Measurements from ENCODE around the gene LCT. TPM values are rescaled to one million over a fixed set of nuclear protein-coding genes. Genes with fewer than 3 reads are reported as not detected.
A peak's percentile ranks its signal among the peaks of the same experiment; 100 is the strongest.

Gene LCT
- total and polyA plus RNA-seq, 2 of the 4 experiments (the other 2 are of a cell fraction): under 0.01 TPM; not detected in 1

- Histone ChIP-seq H3K79me1 (ENCODE audit: low read depth in 1 of 2, low read length in 2 of 2) (peaks cover 9 to 23% of the 10 kb centered on the region in 2 experiments; a peak in 3 of 4 replicates), H2BK5ac (ENCODE audit: low read depth, low read length, poor library complexity, severe bottlenecking) (peak overlapping the region; percentile 97), H3K9me1 (ENCODE audit: insufficient read depth, low read length) (peaks cover 3% of the 10 kb centered on the region; the same call in 1 of the 2 replicates), H4K91ac (ENCODE audit: insufficient read depth, low read depth, low read length) (peak overlapping the region; percentile 86), H3K27ac (ENCODE audit: insufficient read depth, low read length) (peak overlapping the region; percentile 100), H4K20me1 (ENCODE audit: insufficient read depth, low read length) (peaks cover 31% of the 10 kb centered on the region; the same call in 1 of the 2 replicates), H3K4ac (ENCODE audit: low read depth, low read length) (peak overlapping the region; percentile 98), H3K9me3 (ENCODE audit: control insufficient read depth, insufficient read depth, low read length) (no peaks in the 10 kb centered on the region), H2BK20ac (ENCODE audit: low read depth, low read length) (no peak overlapping the region), H3K18ac (ENCODE audit: low read depth, low read length) (peak overlapping the region; percentile 53), H4K5ac (ENCODE audit: low read depth, low read length) (peak overlapping the region; percentile 66), H2BK15ac (ENCODE audit: low read depth, low read length) (no peak overlapping the region; the same call in 2 of the 3 replicates), H3K23ac (ENCODE audit: low read depth, low read length) (peak overlapping the region; percentile 95), H2AK9ac (replicated peaks; ENCODE audit: low read depth, low read length, poor library complexity) (peak overlapping the region; percentile 96), H3K56ac (ENCODE audit: extremely low read depth, insufficient read depth, low read length) (peak overlapping the region; percentile 82), H3K9ac (ENCODE audit: low read depth, low read length) (peak overlapping the region; percentile 100), H3K14ac (replicated peaks; ENCODE audit: low read depth, low read length) (peak overlapping the region; percentile 98), H3K27me3 (ENCODE audit: control insufficient read depth, insufficient read depth, low read length) (no peaks in the 10 kb centered on the region), H2AK5ac (ENCODE audit: low read depth, low read length) (peak overlapping the region; percentile 88; the same call in 1 of the 2 replicates), H3K4me3 (ENCODE audit: insufficient read depth, low read depth, low read length) (peak overlapping the region; percentile 83), H4K8ac (ENCODE audit: low read depth in 2 of 2, low read length in 2 of 2) (peak overlapping the region; percentile 64 to 77; a peak in 2 of 4 replicates), H3K4me1 (ENCODE audit: control insufficient read depth, insufficient read depth, low read length) (peaks cover 8% of the 10 kb centered on the region), H3K36me3 (ENCODE audit: control insufficient read depth, insufficient read depth, low read length) (peaks cover 3% of the 10 kb centered on the region), H2AFZ (replicated peaks; ENCODE audit: low read length, poor library complexity) (peak overlapping the region; percentile 95), H3K4me2 (ENCODE audit: low read depth, low read length) (peak overlapping the region; percentile 48; the same call in 1 of the 2 replicates), H2BK120ac (ENCODE audit: low read depth, low read length) (peak overlapping the region; percentile 85)
- in situ Hi-C loops (cut with MboI; ENCODE audit: low sequenced_read_pairs) (no loop called here), dilution Hi-C loops (cut with HindIII; ENCODE audit: low sequenced_read_pairs, unreplicated experiment) (no loop called here), intact Hi-C loops (cut with micrococcal nuclease) (loop anchor here (5.0 kb wide), 1 partner anchor 690 kb away; the partner anchor contains the start of gene RAB3GAP1)
- DNase-seq (peak; percentile 64), ATAC-seq (ENCODE audit: low read depth) (peak; percentile 6)
- TF ChIP-seq POLR2A (IDR thresholded peaks at IDR 0.05; ENCODE audit: low read depth, low read length): peak; percentile 21; the same call in 1 of the 2 replicates
- TF ChIP-seq NFE2L2 (IDR thresholded peaks at IDR 0.05; ENCODE audit: low read depth, low read length): peak; percentile 31; the same call in 1 of the 2 replicates
- no peak; the same call in 1 of the 2 replicates for TF ChIP-seq CEBPB (IDR thresholded peaks at IDR 0.05; ENCODE audit: low read depth, low read length)
- TF ChIP-seq RFX5 (IDR thresholded peaks at IDR 0.05; ENCODE audit: low read depth, low read length): no peak
- no peak for TF ChIP-seq ELK1 (IDR thresholded peaks at IDR 0.05; ENCODE audit: borderline replicate concordance, low read depth, low read length)
- peak; percentile 43 for TF ChIP-seq MAFK (IDR thresholded peaks at IDR 0.05; ENCODE audit: low read depth, low read length)
- TF ChIP-seq MXI1 (IDR thresholded peaks at IDR 0.05; ENCODE audit: borderline replicate concordance, low read depth, low read length): no peak
- BruUV-seq (replicated peaks): no TSS peak
- ChIA-PET POLR2A (ENCODE audit: unreplicated experiment) (interaction anchor here (1.0 kb wide), 1 partner anchor 14 kb away, joined by 3 read pairs; no protein-coding TSS in a partner anchor), CTCF (no interaction called here)
- 0% methylated on average over 3 of the region's 34 CpGs; no CpG with 5 or more reads in 1 of the 2 experiments for WGBS, 2 experiments (ENCODE audit: extremely low coverage in 2 of 2, insufficient read length in 1 of 2)
Measured at GRCh38 chr2:135742325-135742757, 94.6 kb downstream of the LCT start.

Data from IMR-90 (cell line).